Measurements from ENCODE around the gene MOXD1. TPM values are rescaled to one million over a fixed set of nuclear protein-coding genes. Genes with fewer than 3 reads are reported as not detected.
A peak's percentile ranks its signal among the peaks of the same experiment; 100 is the strongest.

MOXD1 gene
- total and polyA plus RNA-seq, 2 of the 8 experiments (the other 6 are each of a cell fraction or from before 2014, with no cell fraction given), result 1.6 to 3.5 TPM

DNA sequence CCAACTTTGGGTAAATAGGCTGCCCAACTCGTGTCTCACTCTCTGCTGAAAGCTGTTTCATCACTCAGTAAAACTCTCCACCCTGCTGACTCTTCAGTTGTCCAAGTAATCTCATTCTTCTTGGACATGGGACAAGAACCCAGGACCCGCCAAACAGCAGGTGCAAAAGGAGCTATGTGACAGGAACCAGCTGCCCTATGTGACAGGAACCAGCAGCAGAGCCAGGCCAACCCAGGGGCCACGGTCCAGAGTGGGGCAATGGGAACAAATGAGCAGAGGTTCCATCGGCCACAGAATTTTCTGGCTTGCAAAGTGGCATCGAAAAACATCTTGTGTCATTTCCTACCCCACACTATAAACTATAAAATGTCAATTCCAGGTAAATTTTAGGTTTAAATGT, 56.5 kb downstream of the MOXD1 start:
- WGBS, 2 experiments (ENCODE audit: extremely low coverage in 1 of 2, insufficient coverage in 1 of 2, insufficient read length in 1 of 2, insufficient replicate concordance in 2 of 2, low coverage in 1 of 2, low lambda C conversion rate in 2 of 2, missing lambda C conversion rate in 1 of 2), result 97% methylated on average over 5 of the region's 5 CpGs; no CpG with 5 or more reads in 1 of the 2 experiments
- H3K14ac ChIP-seq (ENCODE audit: insufficient read length), result no peak overlapping the region
- TF ChIP-seq TCF12 (IDR thresholded peaks at IDR 0.05; ENCODE audit: low read depth, low read length), result no peak
- no peak for TF ChIP-seq SP1 (IDR thresholded peaks at IDR 0.05; ENCODE audit: low read depth, low read length)
- TF ChIP-seq BRCA1 (IDR thresholded peaks at IDR 0.05; ENCODE audit: low read depth, low read length), result no peak
- TF ChIP-seq BACH1 (IDR thresholded peaks at IDR 0.05; ENCODE audit: low read length), result no peak
- TF ChIP-seq EGR1 (IDR thresholded peaks at IDR 0.05; ENCODE audit: borderline replicate concordance, low read depth, low read length), result no peak
- no peak for TF ChIP-seq JUND (IDR thresholded peaks at IDR 0.05; ENCODE audit: low read length)
- TF ChIP-seq RAD21 (IDR thresholded peaks at IDR 0.05 in 1 of 2, conservative IDR thresholded peaks at IDR 0.05 in 1 of 2; ENCODE audit: low read depth in 2 of 2, low read length in 2 of 2), result no peak
- TF ChIP-seq YY1 (IDR thresholded peaks at IDR 0.05; ENCODE audit: low read depth, low read length), result no peak
- no peak for TF ChIP-seq EP300 (IDR thresholded peaks at IDR 0.05; ENCODE audit: borderline replicate concordance in 1 of 2, low read depth in 2 of 2, low read length in 2 of 2)
- no peak for TF ChIP-seq SUZ12 (IDR thresholded peaks at IDR 0.05; ENCODE audit: low read length)
- no peak for TF ChIP-seq TAF7 (optimal IDR thresholded peaks at IDR 0.05; ENCODE audit: borderline replicate concordance, low read depth, low read length)
- TF ChIP-seq TEAD4 (IDR thresholded peaks at IDR 0.05; ENCODE audit: low read depth, low read length), result no peak
- no peak for TF ChIP-seq RBBP5 (IDR thresholded peaks at IDR 0.05; ENCODE audit: borderline replicate concordance, low read depth, low read length)
- TF ChIP-seq, protein P1, sequence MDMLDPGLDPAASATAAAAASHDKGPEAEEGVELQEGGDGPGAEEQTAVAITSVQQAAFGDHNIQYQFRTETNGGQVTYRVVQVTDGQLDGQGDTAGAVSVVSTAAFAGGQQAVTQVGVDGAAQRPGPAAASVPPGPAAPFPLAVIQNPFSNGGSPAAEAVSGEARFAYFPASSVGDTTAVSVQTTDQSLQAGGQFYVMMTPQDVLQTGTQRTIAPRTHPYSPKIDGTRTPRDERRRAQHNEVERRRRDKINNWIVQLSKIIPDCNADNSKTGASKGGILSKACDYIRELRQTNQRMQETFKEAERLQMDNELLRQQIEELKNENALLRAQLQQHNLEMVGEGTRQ (IDR thresholded peaks at IDR 0.05; ENCODE audit: low read length), result no peak

More for the DNA sequence above, 56.5 kb downstream of the MOXD1 start:
- Histone ChIP-seq H3K4ac (replicated peaks; ENCODE audit: insufficient read length, low read depth, low read length) (no peak overlapping the region), H3K36me3 (ENCODE audit: control insufficient read depth in 2 of 4, insufficient read depth in 4 of 4, low read length in 3 of 4) (no peaks in the 10 kb centered on the region), H3K27ac (ENCODE audit: low read depth, low read length) (no peak overlapping the region), H2BK20ac (ENCODE audit: low read length) (no peak overlapping the region), H2BK120ac (replicated peaks; ENCODE audit: low read depth, low read length) (no peak overlapping the region), H2BK15ac (ENCODE audit: low read length) (no peak overlapping the region), H3K4me3 (ENCODE audit: extremely low read depth in 1 of 4, insufficient read depth in 2 of 4, low read depth in 3 of 4, low read length in 4 of 4) (no peak overlapping the region), H3K56ac (replicated peaks; ENCODE audit: insufficient read length, low read depth, low read length) (no peak overlapping the region), H3K79me1 (ENCODE audit: low read depth, low read length) (no peaks in the 10 kb centered on the region), H4K20me1 (replicated peaks in 1 of 2; ENCODE audit: control insufficient read depth in 1 of 2, insufficient read depth in 2 of 2, low read length in 2 of 2) (no peaks in the 10 kb centered on the region), H3K23ac (ENCODE audit: insufficient read length) (no peak overlapping the region), H4K5ac (ENCODE audit: insufficient read length, low read depth, low read length) (no peak overlapping the region), H2BK12ac (ENCODE audit: low read depth, low read length) (no peak overlapping the region), H4K8ac (ENCODE audit: extremely low read depth, insufficient read depth, low read length) (no peak overlapping the region), H3K4me2 (ENCODE audit: insufficient read depth in 1 of 2, low read depth in 2 of 2, low read length in 2 of 2) (no peak overlapping the region), H3K27me3 (replicated peaks in 1 of 4; ENCODE audit: control insufficient read depth in 3 of 4, extremely low read depth in 1 of 4, insufficient read depth in 3 of 4, low read length in 3 of 4) (no peaks in the 10 kb centered on the region; a peak in 1 of 7 replicates), H3K9ac (replicated peaks in 1 of 4; ENCODE audit: extremely low read depth in 1 of 4, low read depth in 3 of 4, low read length in 3 of 4) (no peak overlapping the region), H2AFZ (ENCODE audit: low read length) (0 out of 2 replicates have a peak overlapping the region, but pooled peaks have one; percentile 15), H4K91ac (replicated peaks; ENCODE audit: insufficient read length, low read length) (no peak overlapping the region), H3K18ac (ENCODE audit: extremely low read depth, low read length) (no peak overlapping the region), H2BK5ac (ENCODE audit: low read depth, low read length) (no peak overlapping the region), H3K4me1 (replicated peaks in 1 of 4; ENCODE audit: control insufficient read depth in 3 of 4, insufficient read depth in 4 of 4, low read length in 3 of 4) (peaks cover 0 to 5% (median 0%) of the 10 kb centered on the region in 4 experiments; a peak in 3 of 7 replicates), H3K79me2 (ENCODE audit: control insufficient read depth in 1 of 2, insufficient read depth in 2 of 2, low read length in 2 of 2) (no peaks in the 10 kb centered on the region), H3K9me3 (ENCODE audit: insufficient read depth in 2 of 2, low read depth in 1 of 2, low read length in 1 of 2) (no peaks in the 10 kb centered on the region), H3K23me2 (ENCODE audit: low read depth, low read length) (no peaks in the 10 kb centered on the region), H2AK5ac (ENCODE audit: low read depth, low read length) (no peak overlapping the region)
- CTCF ChIA-PET (ENCODE audit: partially characterized antibody), result no interaction called here
- no peak for FAIRE-seq
- no peak for DNase-seq (ENCODE audit: low read depth in 1 of 2, low spot score in 2 of 2)
- POLR2A ChIA-PET (ENCODE audit: partially characterized antibody), result no interaction called here
